ENCODE data around the gene CCNJ. TPM values are rescaled to one million over a fixed set of nuclear protein-coding genes. Genes with fewer than 3 reads are reported as not detected.

The CCNJ gene
- total and polyA plus RNA-seq, 9 of the 15 experiments (the other 6 are each of a cell fraction or from before 2014, with no cell fraction given) = 0.69 to 15.7 (median 9.2) TPM

GRCh38 chr10:96082748-96083147 lies 39.4 kb downstream of the CCNJ start (continued):
- TF ChIP-seq ZNF407 (IDR thresholded peaks at IDR 0.05; ENCODE audit: low read depth) (no peak), HEY1 (CRISPR knock-in tag; IDR thresholded peaks at IDR 0.05; ENCODE audit: borderline replicate concordance) (no peak), ZBTB7A (IDR thresholded peaks at IDR 0.05; ENCODE audit: borderline replicate concordance, control insufficient read depth, low read depth, low read length) (no peak)

All from K562 (cell line).